Measurements from ENCODE around the gene MARCKSL1.

MARCKSL1 gene

DNA sequence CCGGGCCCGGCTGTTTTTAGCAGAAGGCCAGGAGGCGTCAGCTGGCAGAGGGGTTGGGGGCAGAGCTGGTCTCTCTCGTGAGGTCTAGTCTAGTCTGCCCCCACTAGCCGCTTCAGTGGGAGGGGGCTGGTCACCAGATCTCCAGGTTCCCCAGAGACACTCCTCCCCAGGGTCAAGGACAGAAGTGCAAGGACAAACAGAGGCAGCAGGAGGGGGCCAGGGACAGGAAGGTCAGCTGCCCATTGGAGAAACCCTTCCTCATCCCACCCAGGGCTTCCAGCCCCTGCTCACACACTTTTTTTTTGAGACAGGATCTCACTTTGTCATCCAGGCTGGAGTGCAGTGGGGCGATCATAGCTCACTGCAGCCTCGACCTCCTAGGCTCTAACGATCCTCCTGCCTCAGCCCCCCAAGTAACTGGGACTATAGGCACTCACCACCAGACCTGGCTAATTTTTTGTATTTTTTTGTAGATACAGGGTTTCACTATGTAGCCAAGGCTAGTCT lies 16.3 kb upstream of the MARCKSL1 start:
- Histone ChIP-seq H3K79me2 (ENCODE audit: control insufficient read depth, insufficient read depth, low read length, unreplicated experiment) (no peaks in the 10 kb centered on the region), H3K27me3 (ENCODE audit: insufficient read depth, low read length) (no peaks in the 10 kb centered on the region), H3K4me3 (ENCODE audit: low read depth, low read length) (peak overlapping the region; percentile 76), H2AFZ (ENCODE audit: low read length, unreplicated experiment) (peak overlapping the region; percentile 67), H3K27ac (ENCODE audit: low read depth, low read length) (peak overlapping the region; percentile 48), H3K36me3 (ENCODE audit: insufficient read depth, low read length) (no peaks in the 10 kb centered on the region), H3K4me1 (ENCODE audit: control insufficient read depth, insufficient read depth, low read length, unreplicated experiment) (peaks cover 42% of the 10 kb centered on the region)

DNA sequence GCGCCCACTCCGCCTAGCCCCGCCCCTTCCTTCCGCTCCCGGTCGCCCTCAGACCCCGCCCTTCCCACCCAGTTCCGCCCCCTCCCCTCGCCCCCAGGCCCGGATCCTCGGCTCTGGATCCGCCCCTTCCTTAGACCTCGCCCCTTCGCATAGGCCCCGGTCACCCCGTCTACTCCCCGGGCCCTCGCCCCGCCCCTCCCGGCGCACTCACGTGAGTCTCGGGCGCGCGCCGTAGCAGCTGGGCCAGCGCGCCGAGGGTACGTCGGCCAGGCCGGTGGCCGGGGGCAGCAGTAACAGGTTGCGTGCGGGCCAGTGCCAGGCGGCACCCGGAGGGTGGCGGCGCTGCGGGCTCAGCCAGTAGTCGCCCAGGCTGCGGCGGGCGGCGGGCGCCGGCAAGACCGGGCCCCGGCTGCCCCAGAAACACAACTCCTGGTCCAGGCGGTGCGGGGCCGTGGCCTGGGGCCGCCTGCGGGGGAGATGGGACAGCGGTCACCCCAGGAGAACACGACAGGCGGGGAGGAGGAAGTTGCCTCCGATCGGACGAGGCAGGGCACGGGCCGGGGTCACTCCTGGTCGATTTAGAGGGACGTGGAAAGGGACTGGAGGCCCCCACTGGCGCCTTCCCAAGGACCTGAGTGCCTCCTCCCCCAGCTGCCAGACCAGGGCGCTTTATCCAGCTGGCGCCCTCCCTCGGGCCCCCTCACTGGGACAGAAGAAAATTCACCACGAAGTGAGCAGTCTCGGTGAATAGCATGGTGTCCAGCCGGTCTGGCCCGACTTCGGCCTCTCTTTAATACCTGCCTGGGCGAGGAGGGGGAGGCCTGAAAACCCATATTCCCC lies 15.6 kb upstream of the MARCKSL1 start:
- H3K27me3 ChIP-seq (ENCODE audit: insufficient read depth, low read length): no peaks in the 10 kb centered on the region
- peak overlapping the region; percentile 58 for H3K27ac ChIP-seq (ENCODE audit: low read depth, low read length)
- peaks cover 42% of the 10 kb centered on the region for H3K4me1 ChIP-seq (ENCODE audit: control insufficient read depth, insufficient read depth, low read length, unreplicated experiment)
- peak overlapping the region; percentile 76 for H3K4me3 ChIP-seq (ENCODE audit: low read depth, low read length)
- H2AFZ ChIP-seq (ENCODE audit: low read length, unreplicated experiment): peak overlapping the region; percentile 84
- H3K79me2 ChIP-seq (ENCODE audit: control insufficient read depth, insufficient read depth, low read length, unreplicated experiment): no peaks in the 10 kb centered on the region
- no peaks in the 10 kb centered on the region for H3K36me3 ChIP-seq (ENCODE audit: insufficient read depth, low read length)

DNA sequence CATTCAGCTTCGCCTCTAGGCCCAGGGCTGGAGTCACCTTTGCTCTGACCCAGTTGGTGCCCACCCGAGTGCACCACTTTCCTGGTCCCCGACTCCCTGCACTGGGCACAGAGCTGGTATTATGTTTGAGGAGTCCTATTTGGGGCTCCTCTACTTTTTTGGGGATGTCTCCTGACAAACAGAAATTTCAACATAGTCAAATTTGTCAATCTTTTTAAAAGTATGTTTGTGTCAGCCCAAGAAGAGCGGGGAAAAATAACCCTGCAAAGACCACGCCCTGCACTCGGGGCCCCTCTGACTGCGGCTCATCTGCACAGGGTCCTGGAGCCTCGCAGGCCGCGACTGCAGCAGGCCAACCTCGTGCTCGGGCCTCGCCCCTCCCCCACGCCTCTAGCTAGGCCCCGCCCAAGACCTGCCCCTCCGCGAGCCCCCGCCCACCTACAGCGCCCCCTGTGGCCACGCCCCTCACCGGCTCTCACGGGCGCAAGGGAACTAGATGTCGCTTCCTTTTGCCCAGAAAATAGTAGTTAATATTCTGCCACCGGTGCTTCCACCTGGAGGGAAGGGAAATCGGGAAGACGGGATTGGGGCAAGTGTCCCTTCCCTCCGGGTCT lies 14.9 kb upstream of the MARCKSL1 start:
- Histone ChIP-seq H3K27ac (ENCODE audit: low read depth, low read length) (peak overlapping the region; percentile 58), H3K36me3 (ENCODE audit: insufficient read depth, low read length) (no peaks in the 10 kb centered on the region), H3K4me1 (ENCODE audit: control insufficient read depth, insufficient read depth, low read length, unreplicated experiment) (peaks cover 42% of the 10 kb centered on the region), H3K4me3 (ENCODE audit: low read depth, low read length) (peak overlapping the region; percentile 76), H3K79me2 (ENCODE audit: control insufficient read depth, insufficient read depth, low read length, unreplicated experiment) (no peaks in the 10 kb centered on the region), H2AFZ (ENCODE audit: low read length, unreplicated experiment) (peak overlapping the region; percentile 84), H3K27me3 (ENCODE audit: insufficient read depth, low read length) (no peaks in the 10 kb centered on the region)

DNA sequence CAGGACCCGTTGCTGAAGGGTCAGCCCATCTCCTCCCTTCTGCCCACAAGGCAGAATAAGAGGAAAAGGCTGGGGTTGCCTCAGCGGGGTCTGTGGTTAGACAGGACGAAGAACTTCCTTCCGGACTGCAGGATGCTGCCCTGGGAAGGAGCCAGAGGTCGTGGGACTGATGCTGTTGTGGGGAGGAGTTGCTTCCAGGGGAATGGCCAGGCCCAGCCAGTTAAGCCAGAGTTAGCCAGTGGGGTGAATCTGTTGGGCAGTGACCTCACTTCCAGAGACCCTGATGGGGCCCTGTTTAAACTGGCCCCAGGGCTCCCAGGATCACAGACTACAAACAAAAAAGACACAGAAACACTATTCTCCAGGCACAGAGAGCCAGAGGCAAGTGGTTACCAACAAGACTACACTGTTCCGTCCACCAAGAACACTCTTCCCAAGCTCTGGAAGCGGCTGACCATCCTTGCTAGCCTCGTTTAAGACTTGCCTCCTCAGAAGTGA lies 13.2 kb upstream of the MARCKSL1 start:
- Histone ChIP-seq H3K4me3 (ENCODE audit: low read depth, low read length) (no peak overlapping the region), H3K36me3 (ENCODE audit: insufficient read depth, low read length) (no peaks in the 10 kb centered on the region), H3K27ac (ENCODE audit: low read depth, low read length) (peak overlapping the region; percentile 56; the same call in 1 of the 2 replicates), H2AFZ (ENCODE audit: low read length, unreplicated experiment) (no peak overlapping the region), H3K27me3 (ENCODE audit: insufficient read depth, low read length) (no peaks in the 10 kb centered on the region), H3K4me1 (ENCODE audit: control insufficient read depth, insufficient read depth, low read length, unreplicated experiment) (peaks cover 43% of the 10 kb centered on the region), H3K79me2 (ENCODE audit: control insufficient read depth, insufficient read depth, low read length, unreplicated experiment) (no peaks in the 10 kb centered on the region)

DNA sequence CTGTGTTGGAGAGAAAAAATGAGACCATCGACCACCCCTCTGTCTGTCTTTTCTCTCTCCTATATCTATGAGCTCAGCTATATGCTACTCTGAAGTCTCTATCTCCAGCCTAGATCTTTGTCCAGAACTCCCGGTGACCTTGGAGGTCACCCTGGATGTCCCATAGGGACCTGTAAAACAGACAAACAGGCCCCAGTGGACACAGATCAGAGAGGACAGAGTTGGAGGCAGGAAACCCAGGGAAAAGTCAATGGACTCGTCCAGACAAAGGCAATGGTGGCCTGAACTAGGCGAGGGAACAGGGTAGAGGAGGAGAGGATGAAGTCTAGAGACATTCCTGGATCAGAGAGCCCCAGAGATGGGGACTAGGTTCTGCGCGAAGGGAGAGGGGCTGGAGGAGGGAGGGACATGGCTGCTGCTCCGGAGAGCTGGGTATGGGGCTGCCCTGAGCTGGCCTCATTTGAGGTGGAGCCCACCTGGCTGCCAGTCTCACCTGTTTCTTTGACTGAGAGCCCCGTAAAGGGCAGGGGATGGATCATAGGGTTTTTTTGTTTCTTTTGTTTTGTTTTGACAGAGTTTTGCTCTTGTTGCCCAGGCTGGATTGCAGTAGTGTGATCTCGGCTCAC lies 10.6 kb upstream of the MARCKSL1 start:
- H3K27ac ChIP-seq (ENCODE audit: low read depth, low read length): no peak overlapping the region
- H3K4me3 ChIP-seq (ENCODE audit: low read depth, low read length): no peak overlapping the region
- H2AFZ ChIP-seq (ENCODE audit: low read length, unreplicated experiment): no peak overlapping the region
- H3K79me2 ChIP-seq (ENCODE audit: control insufficient read depth, insufficient read depth, low read length, unreplicated experiment): no peaks in the 10 kb centered on the region
- H3K4me1 ChIP-seq (ENCODE audit: control insufficient read depth, insufficient read depth, low read length, unreplicated experiment): peaks cover 21% of the 10 kb centered on the region
- no peaks in the 10 kb centered on the region for H3K36me3 ChIP-seq (ENCODE audit: insufficient read depth, low read length)
- H3K27me3 ChIP-seq (ENCODE audit: insufficient read depth, low read length): no peaks in the 10 kb centered on the region

DNA sequence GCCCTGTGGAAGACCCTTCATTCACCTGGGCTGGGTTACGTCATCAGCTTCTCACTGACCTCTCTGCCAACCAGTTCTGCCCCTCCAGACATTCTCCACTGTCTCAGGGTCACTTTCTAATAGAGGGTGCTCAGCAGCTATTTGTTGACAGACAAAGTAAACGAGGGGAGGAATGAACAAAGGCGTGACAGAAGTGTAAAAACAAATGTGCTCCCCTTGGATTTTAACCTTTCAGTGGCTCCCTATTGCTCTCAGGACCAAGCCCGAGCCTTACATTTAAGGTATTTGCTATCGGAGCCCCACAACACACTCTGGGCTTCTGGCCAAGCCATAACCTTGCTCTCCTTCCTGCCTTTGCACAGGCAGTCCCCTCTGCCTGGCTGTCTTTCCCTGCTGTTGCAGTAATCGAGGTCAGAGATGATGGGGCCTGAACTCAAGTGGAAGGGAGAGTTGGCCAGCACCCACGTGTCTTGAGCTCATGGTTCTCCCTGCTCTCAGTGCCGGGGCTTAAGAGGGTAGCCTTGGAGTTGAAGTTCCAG lies 9.3 kb upstream of the MARCKSL1 start:
- Histone ChIP-seq H3K27ac (ENCODE audit: low read depth, low read length) (no peak overlapping the region), H3K79me2 (ENCODE audit: control insufficient read depth, insufficient read depth, low read length, unreplicated experiment) (no peaks in the 10 kb centered on the region), H3K36me3 (ENCODE audit: insufficient read depth, low read length) (no peaks in the 10 kb centered on the region), H2AFZ (ENCODE audit: low read length, unreplicated experiment) (no peak overlapping the region), H3K4me3 (ENCODE audit: low read depth, low read length) (no peak overlapping the region), H3K4me1 (ENCODE audit: control insufficient read depth, insufficient read depth, low read length, unreplicated experiment) (peaks cover 14% of the 10 kb centered on the region), H3K27me3 (ENCODE audit: insufficient read depth, low read length) (no peaks in the 10 kb centered on the region)

DNA sequence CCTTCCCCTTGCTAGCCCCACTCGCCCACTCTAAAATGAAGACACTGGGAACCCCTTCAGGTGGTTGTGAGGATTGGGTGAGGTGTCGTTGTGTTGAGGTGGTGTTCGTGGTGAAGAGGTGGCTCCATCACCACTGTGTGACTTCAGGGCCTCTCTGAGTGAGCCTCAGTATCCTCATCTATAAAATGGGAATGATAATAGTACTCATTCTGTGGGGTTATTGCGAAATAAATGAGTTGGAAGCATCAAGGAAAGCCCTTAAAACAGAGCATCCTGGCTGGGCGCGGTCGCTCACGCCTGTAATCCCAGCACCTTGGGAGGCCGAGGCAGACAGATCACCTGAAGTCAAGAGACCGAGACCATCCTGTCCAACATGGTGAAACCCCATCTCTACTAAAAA lies 6.7 kb upstream of the MARCKSL1 start:
- Histone ChIP-seq H3K4me3 (ENCODE audit: low read depth, low read length) (no peak overlapping the region), H3K36me3 (ENCODE audit: insufficient read depth, low read length) (no peaks in the 10 kb centered on the region), H3K79me2 (ENCODE audit: control insufficient read depth, insufficient read depth, low read length, unreplicated experiment) (no peaks in the 10 kb centered on the region), H3K4me1 (ENCODE audit: control insufficient read depth, insufficient read depth, low read length, unreplicated experiment) (peaks cover 9% of the 10 kb centered on the region), H2AFZ (ENCODE audit: low read length, unreplicated experiment) (no peak overlapping the region), H3K27me3 (ENCODE audit: insufficient read depth, low read length) (no peaks in the 10 kb centered on the region), H3K27ac (ENCODE audit: low read depth, low read length) (no peak overlapping the region)

DNA sequence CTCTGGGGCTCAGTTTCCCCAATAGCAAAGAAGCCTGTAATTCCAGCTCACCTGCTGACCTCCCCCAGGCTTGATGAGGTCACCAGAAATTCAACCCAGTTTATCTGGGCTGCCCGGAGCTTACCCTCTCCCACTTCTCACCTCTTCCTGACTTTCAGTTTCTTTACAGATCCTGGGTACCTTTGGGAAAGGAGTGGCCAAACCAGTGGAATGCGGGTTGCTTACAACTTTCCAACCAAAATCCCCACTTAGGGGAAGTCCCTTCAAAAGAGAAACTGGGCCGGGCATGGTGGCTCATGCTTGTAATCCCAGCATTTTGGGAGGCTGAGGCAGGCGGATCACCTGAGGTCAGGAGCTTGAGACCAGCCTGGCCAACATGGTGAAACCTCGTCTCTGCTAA lies 5.9 kb upstream of the MARCKSL1 start:
- Histone ChIP-seq H3K27ac (ENCODE audit: low read depth, low read length) (no peak overlapping the region), H3K27me3 (ENCODE audit: insufficient read depth, low read length) (no peaks in the 10 kb centered on the region), H3K4me1 (ENCODE audit: control insufficient read depth, insufficient read depth, low read length, unreplicated experiment) (peaks cover 17% of the 10 kb centered on the region), H2AFZ (ENCODE audit: low read length, unreplicated experiment) (no peak overlapping the region), H3K36me3 (ENCODE audit: insufficient read depth, low read length) (no peaks in the 10 kb centered on the region), H3K4me3 (ENCODE audit: low read depth, low read length) (no peak overlapping the region), H3K79me2 (ENCODE audit: control insufficient read depth, insufficient read depth, low read length, unreplicated experiment) (no peaks in the 10 kb centered on the region)

DNA sequence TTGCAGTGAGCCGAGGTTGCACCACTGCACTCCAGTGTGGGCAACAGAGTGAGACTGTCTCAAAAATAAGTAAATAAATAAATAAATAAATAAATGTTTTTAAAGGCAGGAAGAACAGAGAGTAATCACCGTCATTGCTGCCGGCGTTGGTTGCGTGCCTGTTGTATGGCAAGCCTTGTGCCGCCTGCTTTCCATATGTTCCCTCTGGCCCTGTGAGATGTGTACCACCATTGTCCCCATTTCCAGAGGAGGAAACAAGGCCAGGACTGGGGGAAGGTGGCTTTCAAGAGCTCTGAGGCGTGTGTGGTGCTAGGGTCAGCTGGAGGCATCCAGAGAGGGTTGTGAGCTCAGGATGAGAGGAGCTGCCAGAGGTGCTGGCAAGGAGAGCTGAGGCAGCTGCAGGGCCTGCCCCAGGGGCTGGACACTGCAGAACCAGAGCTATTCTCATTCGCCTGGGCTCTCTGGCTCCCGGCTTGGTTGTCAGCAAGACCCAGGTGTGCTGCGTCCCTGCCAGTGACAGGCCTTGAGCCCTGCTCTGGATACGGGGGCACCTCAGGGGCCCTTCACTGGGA lies 5.2 kb upstream of the MARCKSL1 start:
- no peak overlapping the region for H2AFZ ChIP-seq (ENCODE audit: low read length, unreplicated experiment)
- H3K27ac ChIP-seq (ENCODE audit: low read depth, low read length): no peak overlapping the region
- no peaks in the 10 kb centered on the region for H3K36me3 ChIP-seq (ENCODE audit: insufficient read depth, low read length)
- H3K79me2 ChIP-seq (ENCODE audit: control insufficient read depth, insufficient read depth, low read length, unreplicated experiment): no peaks in the 10 kb centered on the region
- H3K4me1 ChIP-seq (ENCODE audit: control insufficient read depth, insufficient read depth, low read length, unreplicated experiment): peaks cover 23% of the 10 kb centered on the region
- H3K4me3 ChIP-seq (ENCODE audit: low read depth, low read length): no peak overlapping the region
- no peaks in the 10 kb centered on the region for H3K27me3 ChIP-seq (ENCODE audit: insufficient read depth, low read length)

DNA sequence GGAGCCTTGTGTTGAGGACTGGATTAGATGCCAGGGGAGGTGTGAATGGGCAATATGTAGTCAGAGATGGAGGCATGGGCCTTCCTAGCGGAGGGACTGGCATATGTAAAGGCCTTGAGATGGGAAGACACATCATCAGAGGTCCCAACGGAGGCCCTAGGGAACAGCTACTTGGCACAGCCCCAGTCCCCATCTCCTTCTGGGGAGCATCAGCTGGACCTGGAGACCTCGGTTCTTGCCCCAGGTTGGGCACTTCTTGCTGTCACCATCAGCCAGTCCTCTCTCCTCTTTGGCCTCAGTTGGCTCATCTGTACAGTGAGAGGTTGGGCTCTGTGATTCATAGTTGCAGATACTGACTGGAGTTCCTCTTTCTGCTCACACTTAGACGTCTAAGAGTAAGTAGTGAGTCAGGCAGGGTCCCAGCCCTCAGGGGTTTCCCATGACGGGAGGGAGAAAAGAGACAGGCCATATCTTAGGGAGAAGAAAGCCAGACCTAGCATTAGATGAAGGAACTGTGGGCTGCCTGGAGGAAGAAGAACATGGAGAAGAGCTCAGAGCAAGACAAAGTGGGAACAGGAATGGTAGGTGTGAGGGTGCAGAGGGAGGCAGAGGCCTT lies 3.4 kb upstream of the MARCKSL1 start:
- Histone ChIP-seq H3K4me1 (ENCODE audit: control insufficient read depth, insufficient read depth, low read length, unreplicated experiment) (peaks cover 25% of the 10 kb centered on the region), H3K27ac (ENCODE audit: low read depth, low read length) (no peak overlapping the region), H3K79me2 (ENCODE audit: control insufficient read depth, insufficient read depth, low read length, unreplicated experiment) (peaks cover 2% of the 10 kb centered on the region), H3K4me3 (ENCODE audit: low read depth, low read length) (no peak overlapping the region), H3K36me3 (ENCODE audit: insufficient read depth, low read length) (no peaks in the 10 kb centered on the region), H3K27me3 (ENCODE audit: insufficient read depth, low read length) (no peaks in the 10 kb centered on the region), H2AFZ (ENCODE audit: low read length, unreplicated experiment) (no peak overlapping the region)

Data from ACC112 (cell line).